GM13976 (cell line): ENCODE measurements around the gene CEBPG.

Experiments used
- DNase-seq: peaks from one replicate; pipeline ENCODE4 v3.0.0; 2012; ENCODE audit warnings: low spot score
- in situ Hi-C: fragments of 300-500 bp; cut with MboI; formaldehyde crosslinking; loops from one replicate; pipeline ENCODE4 v1.12.0; 2022; ENCODE audit warnings: low sequenced_read_pairs, mixed read lengths, inconsistent platforms; ENCODE audit not compliant: unreplicated experiment
- TF ChIP-seq, protein P1 (sequence below): IDR thresholded peaks from 2 replicates; pipeline ENCODE4 v1.5.1; 2012; ENCODE audit warnings: borderline replicate concordance, mild to moderate bottlenecking; ENCODE audit not compliant: insufficient read depth; ENCODE audit errors: extremely low read depth, missing control alignments, control extremely low read depth

Gene CEBPG

DNA sequence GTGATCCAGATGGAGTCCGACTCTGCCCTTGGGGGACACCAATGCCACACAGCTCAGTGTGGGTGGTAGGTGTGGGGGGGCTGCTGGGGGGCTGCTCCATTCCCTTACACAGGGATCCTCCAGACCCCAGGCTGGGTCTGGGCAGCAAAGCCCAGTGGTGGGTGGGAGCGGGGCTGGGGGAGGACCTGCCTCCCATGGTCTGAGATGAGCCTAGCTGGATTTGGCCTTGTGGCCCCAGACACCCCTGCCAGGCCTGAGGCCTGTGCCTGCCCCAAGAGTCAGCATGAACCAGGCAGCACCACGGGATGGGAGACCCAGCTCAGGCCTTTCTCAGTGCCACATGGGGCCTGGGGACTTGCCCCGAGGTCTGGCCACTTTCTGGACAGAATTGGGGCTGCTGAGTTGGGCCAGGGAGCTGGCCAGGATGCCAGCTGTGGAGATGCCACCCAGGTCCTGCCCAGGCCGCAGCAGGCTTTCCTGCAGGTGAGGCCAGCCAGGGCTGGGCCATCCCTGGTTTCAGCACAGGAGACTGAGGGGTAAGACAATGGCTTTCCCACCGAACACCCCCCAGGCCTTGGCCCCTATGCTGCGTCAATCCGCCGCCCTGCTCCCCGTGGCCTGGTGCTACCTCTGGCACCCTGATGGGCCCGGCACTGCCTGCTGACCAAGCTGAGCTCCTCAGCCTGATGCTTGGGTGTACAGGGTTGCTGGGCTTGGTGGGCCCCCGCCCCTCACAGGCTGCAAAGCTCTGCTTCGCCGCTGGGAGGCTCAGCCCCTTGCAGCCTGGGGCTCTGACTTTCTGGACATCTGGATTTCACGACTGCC lies 24.2 kb downstream of the CEBPG start:
- in situ Hi-C loops, result no loop called here
- no peak for DNase-seq
- TF ChIP-seq, protein P1, sequence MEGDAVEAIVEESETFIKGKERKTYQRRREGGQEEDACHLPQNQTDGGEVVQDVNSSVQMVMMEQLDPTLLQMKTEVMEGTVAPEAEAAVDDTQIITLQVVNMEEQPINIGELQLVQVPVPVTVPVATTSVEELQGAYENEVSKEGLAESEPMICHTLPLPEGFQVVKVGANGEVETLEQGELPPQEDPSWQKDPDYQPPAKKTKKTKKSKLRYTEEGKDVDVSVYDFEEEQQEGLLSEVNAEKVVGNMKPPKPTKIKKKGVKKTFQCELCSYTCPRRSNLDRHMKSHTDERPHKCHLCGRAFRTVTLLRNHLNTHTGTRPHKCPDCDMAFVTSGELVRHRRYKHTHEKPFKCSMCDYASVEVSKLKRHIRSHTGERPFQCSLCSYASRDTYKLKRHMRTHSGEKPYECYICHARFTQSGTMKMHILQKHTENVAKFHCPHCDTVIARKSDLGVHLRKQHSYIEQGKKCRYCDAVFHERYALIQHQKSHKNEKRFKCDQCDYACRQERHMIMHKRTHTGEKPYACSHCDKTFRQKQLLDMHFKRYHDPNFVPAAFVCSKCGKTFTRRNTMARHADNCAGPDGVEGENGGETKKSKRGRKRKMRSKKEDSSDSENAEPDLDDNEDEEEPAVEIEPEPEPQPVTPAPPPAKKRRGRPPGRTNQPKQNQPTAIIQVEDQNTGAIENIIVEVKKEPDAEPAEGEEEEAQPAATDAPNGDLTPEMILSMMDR, result no peak

DNA sequence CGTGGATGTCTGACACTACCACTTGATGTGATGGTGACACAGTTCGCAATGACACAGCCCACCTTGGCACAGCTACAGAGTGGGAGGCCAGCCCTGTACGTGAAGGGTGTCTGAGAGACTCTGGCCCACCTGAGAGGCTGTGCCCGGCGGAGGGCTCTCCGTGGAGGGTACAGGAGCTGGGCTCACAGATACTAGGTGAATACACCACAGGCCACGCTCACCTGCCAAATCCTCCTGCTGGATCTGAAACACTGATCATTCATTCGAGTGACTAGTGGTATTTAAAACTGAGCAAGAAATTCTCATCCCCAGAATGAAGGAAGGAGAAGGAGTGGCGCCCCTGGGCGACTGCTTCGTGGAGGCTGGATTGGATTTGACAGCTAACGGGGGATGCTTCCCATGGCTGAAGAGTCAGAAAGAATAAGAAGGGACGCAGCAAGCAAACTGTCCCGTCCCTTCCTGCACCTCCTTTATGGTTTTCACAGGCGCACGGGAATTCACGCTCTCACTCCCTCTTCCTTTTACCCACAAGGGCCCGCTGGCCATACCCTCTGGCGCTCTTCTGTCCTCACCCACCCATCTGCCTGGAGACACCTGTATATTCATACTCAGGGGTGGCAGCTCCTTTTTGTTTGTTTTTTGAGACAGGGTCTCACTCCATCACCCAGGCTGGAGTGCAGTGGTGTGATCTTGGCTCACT lies 25.0 kb downstream of the CEBPG start:
- no peak for DNase-seq
- TF ChIP-seq, protein P1, result no peak
- in situ Hi-C loops, result no loop called here

DNA sequence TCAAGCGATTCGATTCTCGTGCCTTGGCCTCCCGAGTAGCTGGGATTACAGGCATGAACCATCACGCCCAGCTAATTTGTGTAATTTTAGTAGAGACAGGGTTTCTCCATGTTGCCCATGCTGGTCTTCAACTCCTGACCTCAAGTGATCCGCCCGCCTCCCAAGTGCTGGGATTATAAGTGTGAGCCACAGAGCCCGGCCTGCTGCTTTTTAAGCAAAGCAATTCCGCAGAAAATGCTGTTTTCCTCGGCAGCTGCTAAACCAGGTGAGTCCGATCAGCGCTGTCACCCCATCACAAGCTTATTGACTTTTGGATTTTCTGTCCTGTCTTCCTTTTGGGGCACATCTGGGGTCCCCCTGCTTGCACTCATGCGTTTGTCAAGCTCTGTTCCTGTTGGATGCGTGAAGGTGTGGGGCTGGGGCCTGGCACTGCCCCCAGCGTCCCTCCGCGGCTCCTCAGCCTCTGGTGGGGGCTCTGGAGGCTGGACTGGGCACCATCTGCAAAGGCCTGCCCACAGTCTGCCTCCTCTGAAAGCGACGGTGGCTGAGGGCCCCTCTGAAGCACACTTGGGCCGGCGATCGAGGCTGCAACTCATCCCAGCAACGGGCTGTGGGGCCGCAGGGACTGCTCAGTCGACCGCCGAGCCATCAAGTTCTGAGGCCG lies 25.7 kb downstream of the CEBPG start:
- in situ Hi-C loops, result no loop called here
- DNase-seq, result no peak
- TF ChIP-seq, protein P1, result no peak

DNA sequence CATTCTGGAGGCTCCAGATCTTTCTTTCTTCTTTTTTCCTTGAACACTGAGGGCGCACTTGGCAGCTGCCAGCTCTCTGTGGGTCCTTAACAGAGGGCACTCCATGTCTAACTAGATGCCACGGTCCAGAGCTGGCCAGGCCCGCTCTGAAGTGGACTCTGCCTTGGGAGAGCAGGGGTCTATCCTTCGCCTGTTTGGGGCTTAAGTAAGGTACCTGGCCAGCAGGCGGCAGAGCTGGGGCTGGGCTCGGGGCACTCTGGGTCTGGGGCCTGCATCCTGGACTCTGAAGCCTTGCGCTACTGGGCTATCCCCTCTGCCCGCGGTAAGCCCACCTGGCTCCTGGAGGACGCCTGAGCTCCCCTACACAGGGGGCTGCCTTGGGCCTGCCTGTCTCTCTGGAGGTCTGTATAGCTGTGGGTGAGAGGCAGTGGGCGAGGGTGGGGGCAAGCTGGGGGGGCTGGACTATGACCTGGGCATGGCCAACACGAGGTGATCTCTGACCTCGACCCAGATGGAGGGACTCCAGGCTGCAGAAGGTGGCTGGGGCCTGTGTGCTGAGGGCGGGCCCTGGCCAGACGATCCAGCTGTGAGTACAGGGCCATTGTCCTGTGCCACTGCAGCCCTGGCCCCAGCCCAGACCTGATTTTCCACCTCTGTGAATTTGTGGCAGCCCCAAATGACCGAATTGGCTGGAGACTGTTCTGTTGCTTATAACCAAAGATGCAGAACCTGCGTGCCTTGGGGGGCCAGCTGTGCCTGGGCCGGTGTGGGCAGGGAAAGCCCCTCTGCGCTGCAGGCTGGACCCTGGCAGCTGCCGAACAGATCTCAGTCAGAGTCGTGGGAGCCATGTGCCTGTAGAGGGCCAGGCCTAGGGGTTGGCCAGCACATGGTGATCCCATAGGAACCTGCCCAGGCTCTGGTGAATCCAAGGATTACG lies 26.5 kb downstream of the CEBPG start:
- in situ Hi-C loops, result loop anchor here (10.0 kb wide), 1 partner anchor 165 kb away; no protein-coding TSS in a partner anchor
- TF ChIP-seq, protein P1, result no peak
- DNase-seq, result no peak

DNA sequence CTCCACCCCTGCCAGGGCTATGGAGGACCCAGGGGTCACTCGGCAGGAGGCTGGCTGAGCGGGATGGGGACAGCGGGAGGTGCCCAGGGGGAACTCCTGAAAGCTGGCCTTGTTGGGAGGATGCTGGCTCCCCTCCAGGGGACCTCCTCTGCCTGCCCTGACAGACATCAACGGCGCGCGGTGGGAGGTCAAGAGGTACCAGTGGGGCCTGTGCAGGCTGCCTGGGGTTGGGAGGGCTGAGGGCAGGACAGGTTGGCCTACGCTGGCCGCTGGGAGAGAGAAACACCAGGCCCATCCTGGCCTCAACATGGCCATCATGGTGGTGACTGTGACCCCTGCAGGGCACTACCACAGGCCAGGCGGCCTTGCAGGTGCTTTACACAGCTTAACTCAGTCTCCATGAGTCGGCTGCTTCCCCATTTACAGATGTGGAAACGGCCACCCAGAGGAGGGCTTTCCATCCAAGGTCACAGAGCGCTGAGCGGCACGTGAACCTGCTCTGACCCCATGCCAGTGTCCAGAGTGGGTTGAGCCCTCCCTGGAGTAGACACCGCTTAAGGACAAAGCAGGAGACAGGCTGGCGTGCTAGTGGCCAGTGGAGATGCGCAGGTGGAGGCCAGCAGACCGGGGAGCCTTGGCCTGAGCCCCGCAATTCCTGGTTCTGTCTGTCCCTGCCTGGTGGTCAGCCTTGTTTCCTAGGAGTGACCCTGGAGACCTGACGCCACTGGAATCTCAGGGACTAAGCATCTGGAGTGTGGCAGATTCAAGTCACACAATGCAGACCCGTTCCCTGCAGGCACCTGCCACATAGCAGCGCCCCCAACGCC lies 27.6 kb downstream of the CEBPG start:
- TF ChIP-seq, protein P1, result no peak
- no peak for DNase-seq
- in situ Hi-C loops, result loop anchor here (10.0 kb wide), 1 partner anchor 166 kb away; no protein-coding TSS in a partner anchor
